ENCODE measurements around the gene HEPHL1.

The HEPHL1 gene

DNA sequence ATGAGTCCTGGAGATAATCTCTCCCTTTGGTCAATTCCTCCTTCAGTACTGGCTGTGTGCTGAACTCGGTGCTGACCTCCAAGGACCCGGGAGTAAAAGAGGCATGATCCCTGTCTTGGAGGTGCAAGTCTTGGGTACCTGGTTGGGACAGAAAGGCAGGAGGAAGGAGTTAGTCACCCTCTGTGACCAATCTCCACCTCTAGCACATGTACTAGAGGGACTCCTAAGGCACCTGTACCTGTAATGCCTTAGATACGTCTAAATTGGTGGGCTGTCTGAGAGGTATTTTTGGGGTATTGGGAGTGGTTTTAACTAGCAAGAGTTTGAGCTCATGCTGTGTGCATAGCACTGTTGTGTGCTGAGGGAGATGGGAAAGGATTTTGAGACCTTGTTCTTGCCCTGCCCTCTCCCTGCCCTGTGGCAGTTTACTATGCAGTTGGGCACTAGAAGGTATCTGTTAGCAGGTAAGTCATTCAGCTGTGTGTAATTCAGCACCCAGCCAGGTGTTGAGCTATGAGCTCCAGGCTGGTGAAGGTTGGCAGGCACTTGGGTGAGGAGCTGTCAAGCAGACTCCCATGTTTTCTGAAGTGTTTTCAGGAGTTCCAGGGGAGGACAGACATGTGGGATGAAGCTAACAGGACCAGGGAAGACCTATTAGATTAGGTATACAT is 110.0 kb downstream of the HEPHL1 start:
- peak; percentile 3 for DNase-seq

DNA sequence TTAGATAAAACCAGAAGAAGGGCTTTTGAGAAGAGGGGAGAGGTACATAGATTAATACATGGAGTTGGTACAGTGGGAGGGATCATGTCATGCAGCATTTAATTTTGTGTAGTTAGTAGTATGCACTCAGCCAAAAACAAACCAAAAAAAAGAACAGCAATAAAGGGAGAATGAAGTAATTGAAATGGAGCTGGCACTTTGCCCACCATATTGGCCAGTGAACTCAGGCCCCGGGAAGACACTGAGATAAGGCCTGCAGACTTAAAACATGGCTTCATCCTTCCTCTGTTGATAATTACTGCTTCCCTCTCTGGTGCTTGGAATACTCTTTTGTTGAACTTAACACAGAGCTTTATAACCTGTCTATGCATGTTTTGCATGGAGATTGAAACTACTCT is 110.6 kb downstream of the HEPHL1 start:
- no peak for DNase-seq

DNA sequence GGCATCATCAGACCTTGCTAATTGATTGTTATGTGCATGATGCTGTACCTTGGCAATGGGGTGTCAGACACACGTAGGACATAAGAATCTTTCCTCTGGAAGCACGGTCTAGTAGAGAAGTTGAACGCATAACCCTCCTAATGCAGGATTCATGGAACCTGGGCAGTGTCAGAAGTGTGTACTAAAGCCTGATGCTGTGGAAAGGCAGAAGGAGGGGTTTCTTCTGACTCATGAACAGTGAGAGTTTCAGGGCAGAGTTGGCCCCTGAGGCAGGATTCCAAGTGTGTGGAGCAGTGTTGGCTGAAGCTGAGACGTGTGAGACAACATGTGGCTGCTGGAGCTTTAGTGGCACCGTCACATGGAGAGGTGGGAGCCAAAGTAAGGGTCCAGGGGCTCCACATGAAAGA is 111.0 kb downstream of the HEPHL1 start:
- no peak for DNase-seq

DNA sequence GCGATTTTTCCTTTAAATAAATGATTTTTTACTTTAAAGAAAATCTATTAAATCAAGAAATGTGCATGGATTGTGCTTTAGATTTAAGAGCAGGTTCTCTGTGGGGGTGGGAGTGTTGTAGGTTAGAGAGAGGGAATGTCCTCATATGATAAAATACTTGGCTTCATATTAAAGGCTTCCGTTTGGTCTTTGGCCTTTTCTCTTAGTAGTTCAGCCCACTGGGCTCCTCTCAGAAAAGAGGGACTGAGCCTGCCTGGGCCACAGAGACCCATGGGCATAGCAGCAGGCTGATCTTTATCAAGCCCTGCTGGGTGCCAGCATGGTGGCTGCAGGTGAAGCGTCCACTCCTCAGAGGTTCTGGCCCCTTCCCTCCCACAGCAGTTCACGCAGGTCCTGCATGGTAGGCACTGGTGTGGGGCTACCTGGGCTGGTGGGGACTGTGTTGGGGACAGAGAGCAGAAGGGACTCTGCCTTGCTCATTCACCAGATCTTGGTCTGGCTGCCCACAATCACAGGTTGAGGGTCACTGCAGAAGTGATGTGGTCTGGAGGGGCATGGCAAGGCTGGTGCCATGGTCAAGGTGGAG is 111.8 kb downstream of the HEPHL1 start:
- no peak for DNase-seq

DNA sequence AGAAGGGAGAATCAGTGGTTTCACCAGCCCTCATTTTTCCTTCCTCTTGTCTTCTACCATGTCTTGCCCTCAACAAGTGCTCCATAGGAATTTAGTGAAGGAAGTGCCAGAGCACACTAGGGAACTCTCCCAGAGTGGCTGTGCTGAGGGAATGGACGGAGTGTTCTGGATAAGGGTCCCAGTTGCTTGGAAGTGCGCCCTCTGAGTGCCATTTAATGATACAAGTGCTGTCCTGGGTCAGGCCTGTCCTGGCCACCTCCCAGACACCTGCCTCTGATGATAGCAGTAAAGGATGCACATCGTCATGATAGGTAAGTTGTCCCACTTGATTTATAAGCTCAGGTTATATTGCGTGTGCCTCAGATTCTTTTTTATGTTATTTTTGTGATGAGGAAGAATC is 112.6 kb downstream of the HEPHL1 start:
- DNase-seq, result no peak

DNA sequence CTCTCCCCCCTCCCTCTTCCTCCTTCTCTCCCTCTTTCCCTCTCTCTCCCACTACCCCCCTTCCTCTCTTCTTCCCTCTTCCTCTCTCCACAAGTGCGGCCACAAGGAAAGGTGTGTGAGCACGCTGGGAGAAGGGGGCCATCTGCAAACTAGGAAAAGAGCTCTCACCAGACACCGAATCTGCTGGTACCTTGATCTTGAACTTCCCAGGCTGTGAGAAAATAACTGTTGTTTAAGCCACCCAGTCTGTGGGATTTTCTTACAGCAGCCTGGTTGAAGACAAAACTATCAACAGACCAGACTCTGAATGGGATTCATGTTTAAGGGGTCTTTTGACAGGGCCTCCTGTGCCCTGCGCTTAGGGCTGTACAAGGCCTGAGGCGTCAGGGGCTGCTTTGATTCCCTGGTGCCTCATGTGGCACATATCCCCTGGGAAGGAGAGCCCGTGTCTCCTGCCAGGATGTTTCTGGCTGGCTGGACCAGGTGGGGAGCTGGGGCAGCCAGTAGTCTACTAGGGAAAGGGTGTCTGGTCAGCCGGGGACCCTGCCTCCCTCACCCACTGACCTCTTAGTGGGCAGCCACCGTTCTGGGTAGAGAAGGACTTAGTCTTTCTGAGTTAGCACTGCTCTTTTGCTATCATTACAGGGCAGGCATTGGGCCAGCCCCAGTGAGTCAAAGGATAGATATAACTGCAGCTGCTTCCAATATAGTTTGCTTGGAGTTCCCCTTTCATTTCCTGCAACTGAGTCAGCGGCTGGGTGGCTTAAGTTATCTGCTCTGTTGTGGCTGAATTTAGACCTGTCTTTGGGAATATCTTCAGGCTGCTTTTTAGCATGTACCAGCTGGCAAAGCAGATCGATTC is 113.7 kb downstream of the HEPHL1 start:
- DNase-seq, result no peak

DNA sequence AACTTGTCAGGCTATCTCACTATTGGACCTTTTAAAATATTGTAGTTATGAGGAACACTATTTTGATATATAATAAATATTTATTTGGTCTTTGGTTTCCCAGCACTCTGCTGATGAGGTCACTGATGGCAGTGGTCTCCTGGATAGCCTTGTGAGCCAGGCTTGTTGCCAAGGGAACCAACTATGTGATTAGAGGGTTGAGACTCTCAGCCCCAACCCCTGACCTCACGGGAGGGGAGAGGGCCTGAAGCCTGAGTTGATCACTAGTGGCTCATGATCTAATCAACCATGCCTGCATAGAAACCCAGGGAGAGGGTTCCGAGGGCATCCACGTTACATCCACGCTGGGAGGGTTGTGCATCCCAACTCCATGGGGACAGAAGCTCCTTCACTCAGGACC is 118.3 kb downstream of the HEPHL1 start:
- no peak for DNase-seq

DNA sequence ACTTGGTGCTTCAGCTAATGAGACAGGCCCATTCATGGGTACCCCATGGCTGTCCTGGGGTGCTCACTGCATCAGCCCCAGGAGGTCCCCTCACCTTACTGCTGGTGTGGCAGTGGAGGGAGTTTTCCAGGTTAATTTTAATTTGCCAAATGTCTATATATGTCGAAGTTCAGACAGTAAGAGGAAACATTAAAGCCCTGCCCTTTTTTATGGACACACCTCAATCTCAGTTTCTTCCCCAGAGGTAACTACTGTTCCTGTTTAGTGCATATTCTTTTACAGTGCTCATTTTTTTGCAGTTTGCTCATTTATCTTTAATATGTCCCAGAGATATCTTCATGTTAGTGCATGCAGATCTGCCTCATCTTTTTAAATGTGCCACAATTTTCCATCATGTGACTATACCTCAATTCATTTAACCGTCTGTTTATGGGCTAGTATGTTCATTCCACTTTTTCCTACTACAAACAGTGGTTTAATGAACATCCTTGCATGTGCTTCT is 119.1 kb downstream of the HEPHL1 start:
- no peak for DNase-seq

DNA sequence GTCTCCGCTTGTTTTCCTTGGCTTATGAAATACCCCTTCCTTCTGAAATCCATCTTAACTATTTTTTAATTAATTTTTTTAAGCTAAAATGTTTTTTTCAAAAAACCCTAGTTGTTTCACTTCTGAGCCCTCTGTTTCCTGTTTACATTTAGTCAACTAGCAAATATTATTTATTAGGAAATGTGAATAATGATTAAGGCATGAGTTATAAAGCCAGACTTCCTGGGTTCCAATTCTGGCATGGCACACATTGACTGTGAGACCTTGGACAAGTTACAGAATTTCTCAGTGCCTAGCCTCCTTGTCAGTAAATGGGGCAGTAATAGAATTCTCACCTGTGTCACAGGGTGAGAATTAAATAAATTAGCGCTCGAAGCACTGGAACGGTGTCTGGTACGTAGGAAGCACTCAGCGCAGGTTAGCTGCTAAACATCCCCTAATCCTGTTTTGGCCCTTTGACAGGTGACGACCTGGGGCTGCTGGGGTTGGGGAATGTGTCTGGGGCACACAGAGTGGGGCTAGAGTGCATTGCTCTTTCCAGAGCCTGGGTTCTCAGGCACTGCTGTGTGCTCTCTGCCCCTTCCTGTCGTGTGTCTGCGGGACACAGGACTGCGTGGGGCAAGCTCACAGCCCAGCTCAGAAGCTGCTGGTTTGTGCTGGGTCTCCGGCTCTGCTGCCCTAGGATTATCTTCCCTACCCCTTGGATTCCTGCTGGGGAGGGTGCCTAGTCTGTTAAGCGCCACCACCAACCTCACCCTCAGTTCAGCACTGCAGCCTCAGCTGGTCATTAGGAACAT is 120.6 kb downstream of the HEPHL1 start:
- no peak for DNase-seq

DNA sequence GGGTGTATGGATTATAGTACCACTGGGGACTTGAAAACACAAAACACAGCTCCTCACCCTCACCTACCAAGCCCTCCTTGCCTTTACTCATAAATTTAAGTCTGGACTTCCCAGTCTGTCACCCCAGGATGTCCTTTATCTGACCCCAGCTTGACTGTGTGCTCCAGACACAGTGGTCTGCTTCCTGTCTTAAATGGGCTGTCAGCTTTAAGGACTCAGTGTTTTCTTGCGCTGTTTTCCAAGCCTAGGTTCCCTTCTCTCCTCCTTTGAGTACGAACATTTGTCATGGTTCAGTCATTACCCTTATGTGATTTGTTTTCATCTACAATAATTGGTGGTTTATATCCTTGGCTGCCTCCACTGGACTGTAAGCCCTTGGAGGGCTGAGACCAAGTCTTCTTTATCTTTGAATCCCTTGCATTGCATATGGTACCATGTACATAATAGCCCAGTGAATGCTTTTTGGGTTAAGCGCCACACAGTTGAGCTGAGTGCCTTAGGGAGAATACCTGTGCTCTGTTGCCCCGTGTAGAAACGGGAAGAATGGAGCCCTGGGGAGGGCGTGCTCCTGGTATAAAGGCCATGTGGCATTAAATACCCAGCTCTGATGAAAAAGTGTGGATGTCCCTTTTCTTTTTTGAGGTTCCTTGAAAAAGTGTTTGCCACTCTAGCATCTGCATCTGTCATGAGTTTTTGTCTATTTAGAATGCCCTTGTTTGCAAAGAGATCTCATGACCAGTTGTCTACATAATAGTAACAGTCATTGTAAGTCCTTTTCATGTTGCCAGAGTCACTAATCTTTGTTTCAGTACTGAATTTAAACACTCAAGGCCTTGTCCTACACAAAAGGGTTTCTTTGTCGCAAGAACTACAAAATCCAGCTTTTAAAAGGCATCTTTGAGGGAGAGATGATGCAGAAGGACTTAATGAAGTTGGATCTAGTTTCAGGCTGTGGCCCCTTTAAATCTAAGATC is 121.4 kb downstream of the HEPHL1 start:
- no peak for DNase-seq

DNA sequence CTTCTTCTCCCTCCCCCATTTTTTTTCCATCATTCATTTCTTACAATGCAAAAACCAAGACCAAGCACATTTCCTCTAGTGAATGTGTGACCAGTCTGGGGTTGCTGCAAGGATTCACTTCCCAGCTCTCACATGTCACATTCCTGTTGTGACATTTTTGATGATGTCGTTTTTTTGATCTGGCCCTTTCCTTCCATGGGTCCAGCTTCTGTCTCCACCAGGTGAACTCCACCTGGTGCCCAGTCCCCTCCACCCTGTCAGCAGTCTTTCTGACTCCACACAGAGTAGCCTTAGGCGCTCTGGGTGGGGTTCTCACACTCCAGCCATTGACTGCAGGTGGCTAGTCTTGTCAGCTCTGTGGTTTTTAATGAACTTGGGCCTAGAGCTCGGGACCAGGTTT is 123.1 kb downstream of the HEPHL1 start:
- DNase-seq, result no peak

DNA sequence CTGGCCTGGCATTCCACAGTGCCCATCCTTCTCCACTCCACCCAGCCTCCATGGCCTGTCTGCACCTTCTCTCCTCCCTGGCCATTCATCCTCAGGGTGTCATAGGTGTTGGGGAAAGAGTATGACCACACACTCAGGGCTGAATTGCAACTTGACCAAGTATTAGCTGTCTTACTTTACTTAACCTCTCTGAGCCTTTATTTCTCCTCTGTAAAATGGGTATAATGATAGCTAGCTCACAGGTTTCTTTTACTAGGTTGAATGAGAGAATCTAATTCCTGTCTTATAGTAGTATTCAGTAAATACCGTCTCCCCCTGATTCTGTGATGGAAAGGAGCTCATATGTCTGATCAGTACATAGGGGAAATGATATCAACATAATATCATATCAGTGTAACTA is 123.5 kb downstream of the HEPHL1 start:
- no peak for DNase-seq

DNA sequence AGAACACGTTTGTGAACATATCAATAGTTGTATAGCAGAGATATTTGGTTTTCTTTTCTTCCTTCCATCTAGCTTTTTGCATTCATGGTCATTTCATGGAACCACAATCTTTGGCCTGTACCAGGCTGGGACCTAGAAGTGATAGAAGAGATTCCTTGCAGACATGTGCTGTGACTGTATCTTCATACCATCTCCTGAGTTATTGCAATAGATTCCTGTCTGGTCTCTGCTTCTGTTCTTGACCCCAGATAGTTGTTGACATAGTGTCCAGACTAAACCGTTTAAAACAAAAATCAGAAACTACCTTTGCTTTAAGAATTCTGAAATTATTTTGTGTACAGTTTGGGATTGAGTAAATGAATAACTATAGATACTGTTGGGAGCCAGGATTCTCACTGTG is 124.3 kb downstream of the HEPHL1 start:
- no peak for DNase-seq

DNA sequence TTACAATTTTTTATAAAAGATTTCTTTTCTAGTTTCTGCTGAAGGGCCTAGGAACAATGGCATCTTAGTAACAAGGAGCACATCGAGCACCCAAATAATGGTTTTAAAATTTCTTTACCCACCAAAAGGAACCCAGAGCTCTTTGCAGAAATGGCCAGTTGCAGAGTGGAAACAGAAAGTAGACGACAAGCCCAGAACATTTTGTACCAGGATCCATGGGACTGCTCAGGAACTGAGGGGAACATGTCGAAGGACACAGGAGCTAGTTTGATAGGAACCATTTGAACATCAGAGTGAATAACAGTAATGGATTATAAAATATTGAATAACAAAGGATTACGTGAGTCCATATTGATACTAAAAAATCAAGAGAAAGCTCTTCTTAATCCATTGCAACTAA is 124.8 kb downstream of the HEPHL1 start:
- DNase-seq, result no peak

DNA sequence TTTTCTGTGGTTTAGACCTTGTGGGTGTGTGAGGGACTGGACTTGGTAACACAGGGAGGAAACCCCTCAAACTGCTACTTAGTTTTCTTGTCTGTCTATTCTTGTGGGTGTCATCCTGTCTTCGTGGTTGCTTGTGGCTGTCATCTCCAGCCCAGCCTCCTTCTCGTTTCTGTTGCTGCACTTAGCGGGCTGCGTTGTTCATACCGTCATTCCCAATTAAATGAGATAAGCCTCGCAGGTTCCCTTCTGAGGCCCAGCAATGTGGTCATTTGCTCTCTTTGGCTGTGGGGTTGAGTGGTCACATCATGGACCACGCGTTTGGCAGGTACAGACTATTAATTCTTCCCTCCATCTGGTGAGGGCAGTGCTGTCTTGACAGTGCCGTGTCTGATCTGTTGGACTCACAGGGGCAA is 126.3 kb downstream of the HEPHL1 start:
- DNase-seq, result no peak

DNA sequence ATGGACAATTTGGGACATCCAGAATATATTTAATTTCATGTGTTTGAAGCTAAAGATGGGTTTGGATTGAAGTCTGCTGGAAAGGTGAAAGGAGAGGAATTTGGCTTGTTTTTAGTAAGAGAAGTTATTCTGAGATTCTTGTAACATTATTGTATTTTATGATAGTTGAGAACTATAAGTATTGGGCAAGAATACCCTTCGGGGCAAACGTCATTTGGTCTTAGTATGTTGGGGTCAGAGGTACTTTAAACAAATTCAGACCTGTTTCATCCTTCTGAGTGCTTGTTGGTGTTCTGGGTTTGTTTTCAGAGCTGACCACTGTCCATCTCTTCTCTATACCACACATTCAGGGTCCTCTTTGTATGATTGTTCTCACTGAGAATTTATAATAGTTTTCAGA is 127.0 kb downstream of the HEPHL1 start:
- DNase-seq, result no peak

DNA sequence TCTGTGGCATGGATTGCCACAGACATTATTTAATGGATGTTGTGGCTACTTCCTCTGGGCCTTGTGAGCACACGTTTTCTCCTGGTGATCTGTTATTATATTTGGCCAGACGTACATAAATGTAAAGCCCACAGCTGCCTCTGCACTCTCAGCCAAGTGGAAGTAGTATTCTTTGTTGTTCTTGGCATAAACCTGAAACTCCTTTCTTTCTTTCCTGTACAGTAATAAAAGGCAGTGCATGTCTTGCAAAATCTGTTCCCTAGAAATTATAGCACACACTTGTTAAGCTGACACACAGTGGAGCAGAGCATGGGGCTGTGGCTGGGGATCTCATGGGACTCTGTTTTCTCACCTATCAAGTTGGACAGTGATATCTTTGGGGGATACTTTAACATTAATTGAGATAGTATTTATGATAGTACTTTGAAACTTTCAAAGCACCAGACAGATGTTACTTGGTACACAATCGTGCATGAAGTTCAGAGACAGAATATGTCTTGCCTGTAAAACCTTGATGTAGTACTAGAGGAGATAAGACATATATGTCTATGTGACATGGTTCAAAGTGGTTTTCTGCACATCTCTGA is 128.4 kb downstream of the HEPHL1 start:
- no peak for DNase-seq

DNA sequence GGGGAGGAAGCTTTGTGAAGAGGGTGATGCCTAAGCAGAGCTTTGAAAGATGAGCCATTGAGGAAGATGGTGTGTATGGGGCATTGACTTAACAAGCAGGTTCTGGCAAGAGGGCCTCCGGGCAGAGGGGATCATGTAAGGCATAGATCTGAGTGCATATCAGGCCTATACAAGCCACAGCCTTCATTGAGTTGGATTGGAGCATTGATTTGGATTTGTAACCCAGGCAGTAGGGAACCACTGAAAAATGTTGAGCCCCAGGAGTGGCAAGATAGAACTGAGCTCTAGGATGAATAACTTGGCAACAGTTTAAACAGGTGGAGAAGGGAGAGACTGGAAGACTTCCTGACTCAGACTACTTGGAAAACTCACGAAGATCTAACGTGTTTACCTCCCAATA is 128.9 kb downstream of the HEPHL1 start:
- DNase-seq, result no peak

DNA sequence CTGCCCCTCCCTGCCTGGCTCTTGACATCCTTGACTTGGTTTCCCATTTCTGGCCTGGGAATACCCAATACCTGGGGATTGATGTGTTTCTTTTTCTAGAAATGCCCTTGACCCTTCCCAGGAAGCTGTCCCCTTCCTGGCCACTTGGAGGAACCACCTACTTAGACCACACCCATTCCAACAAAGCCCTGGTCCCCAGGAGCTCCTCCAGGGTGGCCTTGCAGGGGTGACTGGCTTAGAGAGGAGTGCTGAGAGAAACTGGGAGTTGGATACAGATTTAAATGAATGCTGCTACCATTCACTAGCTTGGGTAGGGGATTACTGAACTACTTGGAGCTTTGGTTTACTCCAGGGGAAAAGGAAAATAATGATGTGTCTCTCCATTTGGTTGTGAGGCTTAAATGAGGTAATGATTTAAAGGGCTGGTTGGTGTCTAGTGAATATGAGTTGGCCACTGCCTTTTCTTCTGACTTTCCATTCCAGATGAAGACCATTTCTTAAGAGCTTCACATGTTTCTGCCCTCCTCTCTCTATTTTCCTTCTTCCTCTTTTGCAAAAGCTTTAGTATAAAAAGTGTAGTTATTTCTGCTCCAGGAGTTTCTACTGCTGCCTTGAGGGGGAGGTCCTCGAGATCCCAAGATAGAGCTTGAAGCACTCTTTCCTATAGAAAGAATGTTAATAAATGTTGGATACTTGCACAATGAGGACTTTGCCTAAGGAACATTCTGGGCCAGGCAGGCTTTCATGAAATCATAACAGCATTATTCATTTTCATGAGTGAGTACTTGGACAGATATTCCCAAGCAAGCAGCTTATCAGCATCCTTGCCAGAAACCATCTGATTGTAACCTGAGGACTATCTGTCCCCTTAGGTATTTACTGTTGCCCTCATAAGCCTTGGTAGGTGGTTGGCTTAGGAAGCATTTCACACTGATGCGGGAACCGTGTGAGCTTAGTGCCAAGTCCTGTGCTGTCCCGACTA is 129.8 kb downstream of the HEPHL1 start:
- no peak for DNase-seq
